Endodermal cell (in vitro differentiated cells): ENCODE results near the gene OSBPL8. TPM values are rescaled to one million over a fixed set of nuclear protein-coding genes. Genes with fewer than 3 reads are reported as not detected.
"Not testable (repeated sequence)": the region's sequence is repeated elsewhere in the genome, so short reads cannot be mapped to it uniquely, and the experiment has no call there.

Source experiments
- DNase-seq: peaks from one replicate; pipeline ENCODE4 v3.0.0-alpha.2; 2017
- H3K27ac ChIP-seq: 2 replicates; pipeline ENCODE4 v1.5.1; 2013; ENCODE audit warnings: mild to moderate bottlenecking, low read depth, low read length, moderate library complexity
- H3K27me3 ChIP-seq: 2 replicates; pipeline ENCODE4 v1.6.1; 2013; ENCODE audit warnings: mild to moderate bottlenecking, low read length, moderate library complexity; ENCODE audit not compliant: insufficient read depth, control insufficient read depth, poor library complexity, severe bottlenecking
- H3K36me3 ChIP-seq: 2 replicates; pipeline ENCODE4 v1.7.0; 2013; ENCODE audit warnings: mild to moderate bottlenecking, low read length, moderate library complexity; ENCODE audit not compliant: control insufficient read depth, insufficient read depth
- H3K4me1 ChIP-seq: one replicate; pipeline ENCODE4 v1.7.0; 2013; ENCODE audit warnings: low read length; ENCODE audit not compliant: control insufficient read depth, insufficient read depth
- H3K4me3 ChIP-seq: 2 replicates; pipeline ENCODE4 v1.5.1; 2013; ENCODE audit warnings: mild to moderate bottlenecking, low read length, moderate library complexity
- H3K9ac ChIP-seq: 2 replicates; pipeline ENCODE4 v1.6.1; 2013; ENCODE audit warnings: mild to moderate bottlenecking, low read length, moderate library complexity; ENCODE audit not compliant: poor library complexity, severe bottlenecking; ENCODE audit errors: extremely low read depth
- H3K9me3 ChIP-seq: 2 replicates; pipeline ENCODE4 v1.6.1; 2013; ENCODE audit warnings: mild to moderate bottlenecking, low read length, moderate library complexity; ENCODE audit not compliant: control insufficient read depth
- H3K27ac Mint-ChIP-seq: 2 replicates; pipeline ENCODE4 v1.8.0; 2020; ENCODE audit warnings: mixed read lengths
- H3K27me3 Mint-ChIP-seq: 2 replicates; pipeline ENCODE4 v1.8.0; 2021; ENCODE audit warnings: mild to moderate bottlenecking, mixed read lengths; ENCODE audit not compliant: insufficient read depth
- H3K36me3 Mint-ChIP-seq: 2 replicates; pipeline ENCODE4 v1.8.0; 2020; ENCODE audit warnings: low read depth, mixed read lengths
- H3K4me1 Mint-ChIP-seq: 2 replicates; pipeline ENCODE4 v1.8.0; 2020; ENCODE audit warnings: mixed read lengths
- H3K4me3 Mint-ChIP-seq: 2 replicates; pipeline ENCODE4 v1.8.0; 2020; ENCODE audit warnings: mild to moderate bottlenecking, moderate library complexity, mixed read lengths
- H3K9me3 Mint-ChIP-seq: 2 replicates; pipeline ENCODE4 v1.8.0; 2020; ENCODE audit warnings: mild to moderate bottlenecking, mixed read lengths
- CTCF ChIP-seq: fragments of 200-600 bp; sonication (generic); conservative IDR thresholded peaks from 2 replicates; pipeline ENCODE4 v1.5.0; 2021; ENCODE audit warnings: antibody characterized with exemption, mild to moderate bottlenecking
- WGBS, 2 experiments: methylation state at CpG; one replicate each; pipeline versions ENCODE4 v1.1.5 to v1.1.7; 2013; ENCODE audit warnings: missing lambda C conversion rate in 2 of 2, mixed read lengths in 1 of 2; ENCODE audit not compliant: insufficient coverage in 1 of 2, insufficient read length in 1 of 2; 5-methylcytosine and 5-hydroxymethylcytosine counted together
- total RNA-seq, 2 donors: library from RNA; stranded (reverse); fragmentation: NEBNext Ultra II Directional in 1 of 2; extraction: Animal tissue kit (Norgen Biotek cat#: 25700) in 1 of 2; gene quantifications; 2 replicates in 1 of 2; 3 replicates in 1 of 2; pipeline ENCODE4 v1.2.1, GENCODE V29; 2021

The OSBPL8 gene
- total RNA-seq, 2 donors from 2014 or later: 44.0 to 58.8 TPM

- H3K4me1 Mint-ChIP-seq: peaks cover 13% of the 10 kb centered on the region
- peaks cover 5% of the 10 kb centered on the region for H3K4me1 ChIP-seq
Measured at GRCh38 chr12:76503957-76504356, 55.6 kb downstream of the OSBPL8 start.

GRCh38 chr12:76501390-76501789, 58.2 kb downstream of the OSBPL8 start:
- Mint-ChIP-seq H3K27me3 (no peaks in the 10 kb centered on the region), H3K4me3 (no peak overlapping the region), H3K27ac (no peak overlapping the region), H3K9me3 (peaks cover 4% of the 10 kb centered on the region), H3K4me1 (peaks cover 8% of the 10 kb centered on the region), H3K36me3 (peaks cover 19% of the 10 kb centered on the region)
- H3K27me3 ChIP-seq: no peaks in the 10 kb centered on the region
- H3K4me3 ChIP-seq: no peak overlapping the region
- H3K9me3 ChIP-seq: peaks cover 7% of the 10 kb centered on the region
- no peak for TF ChIP-seq CTCF
- H3K27ac ChIP-seq: no peak overlapping the region
- no peak overlapping the region for H3K9ac ChIP-seq
- WGBS, 2 experiments: 100% methylated on average over 2 of the region's 2 CpGs
- no peaks in the 10 kb centered on the region for H3K4me1 ChIP-seq
- DNase-seq: no peak
- H3K36me3 ChIP-seq: no peaks in the 10 kb centered on the region

More at GRCh38 chr12:76503957-76504356, 55.6 kb downstream of the OSBPL8 start:
- Histone ChIP-seq H3K9me3 (peaks cover 7% of the 10 kb centered on the region), H3K9ac (no peak overlapping the region), H3K27ac (no peak overlapping the region), H3K4me3 (no peak overlapping the region), H3K36me3 (no peaks in the 10 kb centered on the region), H3K27me3 (no peaks in the 10 kb centered on the region)
- H3K27me3 Mint-ChIP-seq: no peaks in the 10 kb centered on the region
- H3K27ac Mint-ChIP-seq: no peak overlapping the region
- DNase-seq: no peak
- TF ChIP-seq CTCF: no peak
- no peak overlapping the region for H3K4me3 Mint-ChIP-seq
- H3K36me3 Mint-ChIP-seq: peaks cover 21% of the 10 kb centered on the region
- H3K9me3 Mint-ChIP-seq: peaks cover 4% of the 10 kb centered on the region

GRCh38 chr12:76499136-76499535, 60.4 kb downstream of the OSBPL8 start:
- H3K27me3 ChIP-seq, H3K9me3 Mint-ChIP-seq, H3K4me1 Mint-ChIP-seq, H3K4me3 ChIP-seq, H3K4me1 ChIP-seq, H3K4me3 Mint-ChIP-seq, H3K27me3 Mint-ChIP-seq, H3K36me3 ChIP-seq, H3K9ac ChIP-seq, H3K27ac ChIP-seq, DNase-seq, H3K27ac Mint-ChIP-seq: not testable (repeated sequence)
- peaks cover 11% of the 10 kb centered on the region for H3K9me3 ChIP-seq
- WGBS, 2 experiments: 99 to 100% methylated on average over 2 to 4 of the region's 4 CpGs
- peaks cover 23% of the 10 kb centered on the region for H3K36me3 Mint-ChIP-seq

GRCh38 chr12:76495556-76495955, 64.0 kb downstream of the OSBPL8 start:
- peaks cover 16% of the 10 kb centered on the region for H3K36me3 Mint-ChIP-seq
- H3K4me1 Mint-ChIP-seq: no peaks in the 10 kb centered on the region
- H3K27me3 Mint-ChIP-seq: no peaks in the 10 kb centered on the region
- WGBS, 2 experiments: 78 to 80% methylated on average over 1 of the region's 1 CpG
- no peaks in the 10 kb centered on the region for H3K4me1 ChIP-seq
- H3K4me3 Mint-ChIP-seq: no peak overlapping the region
- TF ChIP-seq CTCF: no peak
- H3K9ac ChIP-seq: no peak overlapping the region
- no peak for DNase-seq
- H3K36me3 ChIP-seq: peaks cover 5% of the 10 kb centered on the region
- no peak overlapping the region for H3K4me3 ChIP-seq
- no peaks in the 10 kb centered on the region for H3K27me3 ChIP-seq
- H3K9me3 Mint-ChIP-seq: peaks cover 11% of the 10 kb centered on the region
- H3K27ac Mint-ChIP-seq: no peak overlapping the region
- peaks cover 26% of the 10 kb centered on the region for H3K9me3 ChIP-seq
- no peak overlapping the region for H3K27ac ChIP-seq
